NCI-H69 (cell line): ENCODE measurements around the gene CALML3.
"Not testable (repeated sequence)": the region's sequence is repeated elsewhere in the genome, so short reads cannot be mapped to it uniquely, and the experiment has no call there.

Source experiments
- DNase-seq: peaks from one replicate; lab custom pipeline; 2025; lab: John Stamatoyannopoulos, UW

Gene CALML3

DNA sequence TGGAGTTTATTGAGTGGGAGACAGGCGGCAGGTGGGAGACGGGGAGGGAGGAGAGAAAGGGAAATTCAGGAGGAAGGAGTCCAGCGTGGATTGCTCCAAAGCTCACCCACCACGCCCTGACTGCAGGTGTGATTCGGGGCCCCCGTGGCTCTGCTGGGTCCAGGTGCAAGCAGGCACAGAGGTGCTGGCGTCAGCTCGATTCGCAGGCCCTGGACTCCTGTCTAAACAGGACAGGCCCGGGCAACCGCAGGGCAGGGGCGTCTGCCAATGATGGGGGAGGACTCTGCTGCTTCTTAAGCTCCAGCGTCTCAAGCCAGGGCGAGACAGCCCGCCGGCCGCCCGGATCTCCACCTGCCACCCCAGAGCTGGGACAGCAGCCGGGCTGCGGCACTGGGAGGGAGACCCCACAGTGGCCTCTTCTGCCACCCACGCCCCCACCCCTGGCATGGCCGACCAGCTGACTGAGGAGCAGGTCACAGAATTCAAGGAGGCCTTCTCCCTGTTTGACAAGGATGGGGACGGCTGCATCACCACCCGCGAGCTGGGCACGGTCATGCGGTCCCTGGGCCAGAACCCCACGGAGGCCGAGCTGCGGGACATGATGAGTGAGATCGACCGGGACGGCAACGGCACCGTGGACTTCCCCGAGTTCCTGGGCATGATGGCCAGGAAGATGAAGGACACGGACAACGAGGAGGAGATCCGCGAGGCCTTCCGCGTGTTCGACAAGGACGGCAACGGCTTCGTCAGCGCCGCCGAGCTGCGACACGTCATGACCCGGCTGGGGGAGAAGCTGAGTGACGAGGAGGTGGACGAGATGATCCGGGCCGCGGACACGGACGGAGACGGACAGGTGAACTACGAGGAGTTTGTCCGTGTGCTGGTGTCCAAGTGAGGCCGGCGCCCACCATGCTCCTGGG is at the start of gene CALML3:
Gene CALML3 (plus strand): TSS at position 321 of the 920 bp plus-strand sequence. CDS start 125 bp downstream, at position 446.
- DNase-seq: no peak

DNA sequence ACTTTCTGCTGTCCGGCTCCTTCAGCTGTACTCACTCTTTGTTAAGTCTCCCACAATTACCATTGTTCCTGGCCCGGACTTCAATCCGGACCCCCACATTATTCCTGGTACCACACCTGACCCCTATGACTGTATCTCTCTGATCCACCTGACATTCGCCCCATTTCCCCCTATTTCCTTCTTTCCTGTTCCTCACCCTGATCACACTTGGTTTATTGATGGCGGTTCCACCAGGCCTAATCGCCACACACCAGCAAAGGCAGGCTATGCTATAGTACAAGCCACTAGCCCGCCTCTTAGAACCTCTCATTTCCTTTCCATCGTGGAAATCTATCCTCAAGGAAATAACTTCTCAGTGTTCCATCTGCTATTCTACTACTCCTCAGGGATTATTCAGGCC is 49.7 kb upstream of the CALML3 start:
- not testable (repeated sequence) for DNase-seq

DNA sequence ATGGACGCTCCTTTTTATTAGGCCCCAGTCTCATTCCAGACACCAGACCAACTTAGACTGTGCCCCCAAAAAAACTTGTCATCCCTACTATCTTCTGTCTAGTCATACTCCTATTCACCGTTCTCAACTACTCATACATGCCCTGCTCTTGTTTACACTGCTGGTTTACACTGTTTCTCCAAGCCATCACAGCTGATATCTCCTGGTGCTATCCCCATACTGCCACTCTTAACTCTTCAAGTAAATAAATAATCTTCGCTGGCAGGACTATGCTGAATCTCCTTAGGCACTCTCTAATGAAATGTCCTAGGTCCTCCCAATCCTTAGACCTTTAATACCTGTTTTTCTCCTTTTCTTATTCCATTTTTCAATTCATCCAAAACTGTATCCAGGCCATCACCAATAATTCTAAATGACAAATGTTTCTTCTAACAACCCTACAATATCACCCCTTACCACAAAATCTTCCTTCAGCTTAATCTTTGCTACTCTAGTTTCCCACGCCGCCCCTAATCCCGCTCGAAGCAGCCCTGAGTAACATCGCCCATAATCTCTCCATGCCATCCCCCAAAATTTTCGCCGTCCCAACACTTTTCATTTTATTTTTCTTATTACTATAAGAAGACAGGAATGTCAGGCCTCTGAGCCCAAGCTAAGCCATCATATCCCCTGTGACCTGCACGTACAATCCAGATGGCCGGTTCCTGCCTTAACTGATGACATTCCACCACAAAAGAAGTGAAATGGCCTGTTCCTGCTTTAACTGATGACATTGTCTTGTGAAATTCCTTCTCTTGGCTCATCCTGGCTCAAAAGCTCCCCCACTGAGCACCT is 48.6 kb upstream of the CALML3 start:
- not testable (repeated sequence) for DNase-seq

DNA sequence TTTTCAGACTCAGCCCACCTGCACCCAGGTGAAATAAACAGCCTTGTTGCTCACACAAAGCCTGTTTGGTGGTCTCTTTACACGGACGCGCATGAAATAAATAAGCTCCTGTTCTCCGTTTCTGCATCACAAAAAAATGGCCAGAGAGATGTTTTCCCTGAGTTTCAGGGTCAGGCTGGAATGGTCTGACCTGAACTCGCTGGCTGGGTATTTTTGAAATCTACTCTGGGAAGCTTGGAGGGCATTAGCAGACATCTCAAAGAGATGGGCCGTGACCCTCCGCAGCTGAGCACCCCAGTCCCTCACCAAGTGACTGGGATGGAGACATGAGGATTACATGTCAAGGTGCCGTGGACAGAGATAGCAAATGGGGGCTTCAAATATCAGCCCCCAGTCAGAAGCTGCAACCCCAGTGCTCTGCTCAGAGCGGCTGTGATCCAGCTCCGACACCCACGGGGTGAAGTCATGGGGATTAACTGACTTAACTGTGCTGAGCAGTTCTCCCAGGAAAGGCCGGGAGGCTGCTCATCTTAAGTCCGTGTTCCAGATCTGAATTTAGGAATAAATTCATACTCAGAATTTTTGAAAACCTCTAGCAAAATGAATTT is 47.7 kb upstream of the CALML3 start:
- DNase-seq: no peak

DNA sequence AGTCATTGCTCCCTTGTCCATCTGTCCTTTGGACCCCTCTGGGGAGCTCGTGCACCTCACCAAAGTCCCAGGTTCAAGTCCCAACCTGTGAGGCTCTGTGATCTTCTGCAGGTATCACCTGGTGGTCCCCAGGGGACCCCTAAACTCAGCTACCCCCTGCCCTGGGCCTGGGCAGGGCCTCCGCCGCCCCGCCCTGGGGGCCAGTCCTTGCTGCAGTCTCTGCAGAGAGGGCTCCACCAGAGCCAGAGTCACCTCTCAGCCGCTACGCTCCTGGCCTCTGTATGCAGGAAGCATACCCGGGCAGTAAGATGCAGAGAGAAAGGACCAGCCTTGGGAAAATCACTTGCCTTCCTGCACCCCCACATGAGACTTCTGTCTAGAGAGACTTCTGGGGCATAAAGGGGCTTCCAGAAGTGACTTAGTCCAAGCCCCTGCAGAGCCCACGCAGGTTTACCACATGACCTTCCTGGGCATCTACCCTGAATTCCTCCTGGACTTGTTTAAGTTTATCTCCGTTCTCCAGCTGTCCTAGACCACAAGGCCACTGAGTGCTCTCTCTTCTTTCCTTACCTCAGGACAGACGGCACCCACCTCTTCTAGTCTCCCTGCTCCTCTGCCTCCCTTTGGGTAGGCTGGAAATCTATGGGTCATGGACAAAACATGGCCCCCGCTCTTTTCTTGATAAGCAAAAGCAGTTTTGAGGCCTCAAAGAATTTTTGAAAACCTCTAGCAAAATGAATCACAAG is 46.6 kb upstream of the CALML3 start:
- DNase-seq: no peak

DNA sequence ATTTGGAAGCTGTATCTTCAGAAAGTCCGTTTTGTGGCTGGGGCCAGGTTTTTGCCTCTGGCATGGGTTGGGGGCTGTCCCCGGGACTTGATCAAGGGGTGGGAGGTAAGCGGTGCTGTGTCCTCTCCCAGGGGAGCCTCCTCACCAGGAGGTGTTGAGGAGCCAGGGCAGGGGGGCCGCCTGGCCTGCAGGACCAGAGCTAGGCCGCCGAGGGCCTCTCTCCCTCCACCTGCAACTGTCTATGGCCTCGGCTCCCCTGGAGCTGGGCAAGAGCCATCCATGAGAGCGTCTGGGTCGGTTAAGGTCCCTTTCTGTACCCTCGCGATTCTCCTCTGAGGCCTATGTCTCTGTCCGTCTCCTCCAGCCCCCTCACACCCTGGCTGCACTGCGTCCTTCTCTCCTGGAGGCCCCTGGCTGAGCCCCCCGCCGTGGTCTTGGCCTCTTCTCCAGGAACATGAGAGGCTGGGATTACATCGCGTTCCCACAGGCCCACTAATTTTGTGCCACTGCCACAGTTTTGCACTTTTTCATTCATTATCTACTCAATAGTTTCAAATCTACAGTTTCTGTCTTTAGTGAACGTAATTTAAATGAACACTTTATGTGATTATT is 46.0 kb upstream of the CALML3 start:
- no peak for DNase-seq

DNA sequence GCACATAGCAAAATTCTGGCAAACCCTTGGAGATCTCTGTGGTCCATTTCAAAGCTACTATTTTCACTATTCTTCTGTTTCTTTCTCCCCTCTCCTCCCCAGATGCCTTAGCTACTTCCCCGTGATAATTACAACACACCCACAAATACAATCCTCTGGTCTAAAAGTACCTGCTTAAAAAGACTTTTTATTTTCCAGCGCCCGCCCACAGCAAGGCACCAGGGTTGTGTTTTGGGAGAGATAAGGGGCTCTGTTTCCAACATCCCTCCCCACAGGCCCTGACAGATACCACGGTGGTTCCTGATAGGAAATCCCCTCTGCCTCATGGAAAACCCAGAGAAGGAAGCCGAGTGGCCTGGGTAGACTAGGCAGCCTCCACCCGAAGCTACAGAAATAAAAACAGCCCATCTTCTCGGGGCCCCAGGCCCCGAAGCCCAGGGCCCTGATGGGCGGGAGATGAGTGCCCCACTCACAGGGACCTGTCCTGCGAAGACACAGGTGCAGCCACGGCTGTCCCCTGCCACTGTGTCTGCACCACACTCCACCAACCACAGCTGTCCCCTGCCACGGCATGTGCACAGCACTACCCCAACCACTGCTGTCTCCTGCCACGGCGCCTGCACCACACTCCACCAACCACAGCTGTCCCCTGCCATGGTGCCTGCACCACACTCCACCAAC is 45.1 kb upstream of the CALML3 start:
- no peak for DNase-seq

DNA sequence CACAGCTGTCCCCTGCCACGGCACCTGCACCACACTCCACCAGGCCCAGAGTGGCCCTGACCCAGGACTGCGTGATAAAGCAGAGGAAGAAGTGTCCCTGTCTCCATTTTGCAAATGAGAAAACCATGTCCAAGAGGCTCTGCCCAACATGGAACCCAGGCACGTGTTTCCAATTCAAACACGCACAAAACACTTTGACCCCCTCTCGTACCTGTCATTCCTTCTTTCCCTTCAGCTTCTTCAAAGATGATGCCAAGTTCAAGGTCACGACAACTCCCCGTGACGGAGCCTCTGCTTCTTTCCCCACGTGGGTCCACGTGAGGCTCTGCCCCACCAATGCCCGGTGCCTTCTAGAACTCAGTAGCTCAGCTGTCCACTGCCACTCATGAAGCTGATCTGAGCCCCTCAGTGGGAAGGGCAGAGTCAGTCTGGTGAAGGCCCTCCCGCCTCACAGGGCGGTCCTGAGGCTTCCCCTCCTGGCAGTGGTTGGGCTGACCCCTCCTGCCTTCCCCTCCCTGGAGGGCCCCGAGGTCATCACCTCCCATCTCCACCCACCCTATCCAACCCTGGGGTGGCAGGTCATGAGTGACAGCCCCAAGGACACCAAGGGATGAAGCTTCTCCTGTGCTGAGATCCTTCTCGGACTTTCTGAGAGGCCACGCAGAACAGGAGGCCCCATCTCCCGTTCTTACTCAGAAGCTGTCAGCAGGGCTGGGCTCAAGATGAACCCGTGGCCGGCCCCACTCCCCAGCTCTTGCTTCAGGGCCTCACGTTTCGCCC is 44.4 kb upstream of the CALML3 start:
- no peak for DNase-seq

DNA sequence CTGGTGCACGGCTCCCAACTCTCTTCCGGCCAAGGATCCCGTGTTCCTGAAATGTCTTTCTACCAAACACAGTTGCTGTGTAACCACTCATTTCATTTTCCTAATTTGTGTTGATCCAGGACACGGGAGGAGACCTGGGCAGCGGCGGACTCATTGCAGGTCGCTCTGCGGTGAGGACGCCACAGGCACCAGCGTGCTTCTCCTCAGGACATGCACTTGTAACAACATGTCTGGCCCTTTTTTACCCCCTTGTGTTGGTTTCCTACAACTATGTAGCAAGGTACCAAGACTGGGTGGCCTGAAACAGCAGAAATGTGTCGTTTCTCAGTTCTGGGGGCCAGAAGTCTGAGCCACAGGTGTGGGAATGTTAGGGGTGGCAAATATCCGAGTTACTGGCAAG is 43.6 kb upstream of the CALML3 start:
- no peak for DNase-seq

DNA sequence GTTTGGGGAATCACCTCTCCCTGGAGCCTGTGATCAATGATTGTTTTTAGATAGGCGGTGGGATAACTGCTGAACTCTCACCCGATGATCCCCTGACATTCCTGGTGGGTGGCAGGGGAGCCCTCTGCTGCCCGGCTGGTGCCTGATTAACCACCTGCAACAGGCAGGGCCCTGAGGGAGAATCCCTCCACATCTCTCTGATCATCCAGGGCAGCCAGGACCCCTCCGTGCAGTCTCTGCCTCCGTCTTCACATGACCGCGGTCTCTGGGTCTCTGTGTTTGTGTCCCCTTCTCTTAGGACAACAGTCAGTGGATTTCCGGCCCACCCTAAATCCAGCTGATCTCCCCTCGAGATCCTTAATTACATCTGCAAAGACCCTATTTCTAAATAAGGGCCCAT is 42.7 kb upstream of the CALML3 start:
- no peak for DNase-seq

DNA sequence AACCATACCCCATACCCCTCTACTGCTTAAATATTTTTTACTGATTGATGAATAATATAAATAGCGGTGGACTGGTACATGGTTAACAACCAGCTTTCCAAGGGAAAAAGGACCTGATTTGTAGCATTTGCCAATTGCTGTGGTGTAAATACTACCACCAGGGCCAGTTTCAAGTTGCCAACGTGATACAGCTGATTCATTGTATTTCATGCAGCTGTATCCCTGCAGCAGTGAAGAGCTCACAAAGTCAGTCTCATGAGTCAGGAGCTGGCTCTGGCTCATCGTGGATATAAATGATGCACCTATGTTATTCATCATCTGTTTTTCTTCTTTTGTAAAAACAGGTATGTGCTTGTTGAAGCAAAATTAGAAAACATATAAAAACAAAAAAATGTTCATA is 40.6 kb upstream of the CALML3 start:
- DNase-seq: no peak

DNA sequence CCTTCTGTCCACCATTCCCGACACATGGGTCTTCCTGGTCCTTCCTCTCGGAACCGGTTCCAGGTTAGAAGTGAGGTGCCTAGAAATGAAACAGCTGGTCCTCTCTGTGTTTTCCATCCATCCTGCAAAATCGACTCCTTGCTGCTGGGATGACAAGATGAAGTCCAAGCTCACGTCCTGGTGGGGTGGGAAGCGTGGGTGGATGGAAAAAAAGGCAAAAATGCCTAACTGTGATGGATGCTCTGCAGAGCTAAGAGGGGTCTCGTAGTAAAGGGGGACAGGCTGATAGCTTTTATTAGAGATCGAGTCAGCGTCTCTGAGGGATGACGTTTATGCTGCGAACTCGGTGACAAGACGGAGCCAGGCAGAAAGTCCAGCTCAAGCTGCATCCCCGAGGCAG is 39.5 kb upstream of the CALML3 start:
- no peak for DNase-seq

DNA sequence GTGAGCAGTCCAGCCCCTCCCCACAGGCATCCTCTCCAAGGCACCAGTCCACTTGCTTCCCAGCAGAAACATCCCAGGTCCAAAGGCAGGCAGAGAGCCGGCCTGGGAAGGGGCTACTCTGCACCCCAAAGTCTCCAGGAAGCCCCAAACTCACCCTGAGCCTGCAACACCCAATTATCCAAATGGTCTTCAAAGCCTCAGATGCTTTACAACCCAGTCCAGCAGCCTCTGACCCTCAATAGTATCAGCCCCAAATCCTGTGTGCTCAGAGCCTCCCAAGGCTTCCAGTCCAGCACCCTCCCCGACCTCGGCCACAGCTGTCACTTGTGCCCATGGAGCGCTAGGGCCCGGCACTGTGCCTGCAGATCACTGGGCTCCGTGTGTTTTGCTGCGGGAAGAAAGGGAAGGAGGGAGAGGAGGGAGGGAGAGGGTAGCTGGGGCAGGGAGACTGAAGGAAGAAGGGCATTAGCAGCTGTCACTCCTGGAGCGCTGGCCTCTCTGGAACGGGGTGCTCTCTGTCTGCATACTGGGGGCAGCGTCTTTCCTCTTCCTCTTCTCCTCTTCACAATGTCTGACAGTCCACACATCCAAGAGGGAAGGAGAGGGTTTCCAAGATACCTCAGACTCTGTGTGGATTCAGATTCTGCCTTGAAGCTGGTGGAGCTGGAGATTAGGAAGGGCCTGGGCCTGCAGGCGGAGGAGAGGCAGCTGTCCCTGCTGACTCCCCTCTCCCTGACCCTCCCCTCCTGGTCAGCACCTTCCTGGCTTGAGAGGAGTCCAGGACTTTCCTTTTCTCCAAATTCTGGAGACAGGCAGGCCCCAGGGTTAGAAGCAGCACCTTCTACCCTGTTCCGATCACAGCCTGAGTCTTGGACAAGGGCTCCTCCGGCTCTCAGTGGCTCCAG is 38.6 kb upstream of the CALML3 start:
- no peak for DNase-seq

DNA sequence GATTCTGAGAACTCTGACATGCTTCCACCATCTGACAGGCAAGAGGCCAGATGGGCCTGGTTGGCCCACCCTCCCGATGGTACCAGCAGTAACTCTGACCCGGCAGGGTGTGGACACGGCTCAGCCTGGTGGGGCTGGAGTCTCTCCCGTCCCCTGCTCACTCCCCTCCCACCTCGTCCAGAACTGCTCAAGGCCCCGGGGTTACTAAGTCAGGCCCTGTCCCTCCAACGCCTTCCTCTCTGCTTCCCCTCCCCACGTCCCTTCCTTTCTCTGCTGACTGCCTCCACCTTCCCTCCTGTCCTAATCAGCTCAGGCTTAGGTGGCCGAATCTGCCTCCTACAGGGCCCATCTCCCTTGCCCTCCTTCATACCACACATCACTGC is 37.9 kb upstream of the CALML3 start:
- no peak for DNase-seq

DNA sequence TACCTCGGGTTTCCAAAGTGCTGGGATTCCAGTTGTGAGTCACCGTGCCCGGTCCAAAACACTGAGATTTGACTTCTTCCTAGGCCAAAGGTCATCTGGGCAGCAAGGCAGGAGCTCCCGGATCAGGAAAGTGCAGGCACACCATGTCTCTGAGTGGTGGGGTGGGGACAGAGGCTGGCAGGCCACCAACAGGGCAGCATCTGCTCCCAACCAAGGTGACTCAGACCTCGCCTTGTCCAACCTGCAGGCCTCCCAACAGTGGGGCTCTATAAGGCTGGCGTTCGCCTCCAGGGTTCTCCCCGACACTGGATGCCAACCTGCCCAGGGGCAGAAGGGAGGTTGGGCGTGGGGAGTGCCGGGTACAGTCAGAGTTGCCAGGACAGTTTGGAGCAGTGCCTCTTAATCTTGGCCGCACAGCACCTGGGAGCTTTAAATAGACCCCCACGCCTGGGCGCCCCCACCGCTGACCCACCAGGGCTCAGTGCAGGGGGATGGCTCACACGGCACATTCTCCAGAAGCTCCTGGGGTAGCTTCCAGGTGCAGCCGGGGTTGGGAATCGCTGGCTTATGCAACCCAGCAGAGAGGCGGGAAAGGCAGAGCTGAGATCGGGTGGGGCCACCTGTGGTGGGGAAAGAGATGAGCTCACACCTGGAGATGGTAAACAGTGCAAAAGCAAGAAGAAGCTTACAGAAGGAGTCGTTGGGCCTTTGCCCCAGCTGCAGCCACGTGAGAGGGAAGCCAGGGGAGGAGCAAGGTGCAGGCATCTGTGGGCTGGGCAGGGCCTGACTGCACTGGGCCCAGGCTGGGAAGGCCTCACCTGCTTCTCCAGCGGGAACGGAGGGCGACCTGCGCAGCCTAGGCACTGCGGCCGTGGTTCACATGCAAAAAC is 36.2 kb upstream of the CALML3 start:
- peak; percentile 81 for DNase-seq

DNA sequence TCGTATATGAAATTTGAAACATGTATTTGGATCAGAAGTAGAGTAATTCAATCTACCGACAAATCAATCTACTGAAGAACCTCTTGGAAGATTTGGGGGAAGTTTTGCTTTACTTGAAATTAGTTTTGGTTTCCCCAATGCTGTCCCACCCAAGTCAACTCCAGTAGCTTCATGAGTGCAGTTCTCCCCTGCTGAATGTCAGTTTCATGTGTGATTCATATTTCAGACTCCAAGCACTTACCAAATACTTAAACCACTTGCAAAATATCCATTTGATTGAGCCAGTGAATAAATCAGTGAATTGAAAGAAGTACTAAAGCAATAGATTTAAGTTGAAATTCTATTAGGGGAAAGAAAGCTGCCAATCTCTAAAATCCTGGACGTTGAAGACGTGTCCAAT is 34.7 kb upstream of the CALML3 start:
- no peak for DNase-seq

DNA sequence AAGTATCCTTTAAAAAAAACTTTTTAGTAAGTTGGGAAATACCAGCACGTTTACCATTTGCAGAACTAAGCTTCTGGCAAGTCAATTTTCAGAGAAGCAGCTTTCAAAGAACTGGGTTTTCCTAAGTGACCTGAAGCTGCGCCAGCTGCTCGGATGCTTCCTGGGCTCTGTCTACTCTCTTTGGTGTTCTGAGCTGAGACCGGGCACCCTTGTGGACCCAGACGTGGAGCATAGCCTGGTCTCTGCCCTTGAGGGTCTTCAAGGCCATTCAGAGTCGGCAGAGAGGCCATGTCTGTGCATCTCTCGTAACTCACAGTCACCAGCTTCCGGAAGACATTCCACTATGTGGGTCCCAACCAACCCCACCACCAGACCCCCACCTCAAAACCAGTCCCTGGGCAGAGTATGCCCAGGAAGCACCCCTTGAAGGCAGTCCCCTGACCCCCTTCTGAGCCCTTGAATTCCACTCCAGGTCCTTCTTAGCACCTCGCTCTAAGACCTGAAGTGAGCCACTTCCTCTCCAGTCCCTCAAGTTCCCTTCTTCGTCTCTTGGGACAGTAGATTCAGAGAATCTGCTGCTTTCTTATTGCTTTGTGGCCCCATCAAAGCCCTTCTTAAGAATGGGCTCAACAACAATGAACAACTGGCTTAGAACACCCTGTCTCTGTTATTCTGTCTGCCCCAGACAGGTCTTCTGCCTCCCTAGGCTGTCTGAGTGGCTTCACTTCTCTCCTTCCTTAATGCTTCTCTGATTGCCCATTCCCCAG is 33.9 kb upstream of the CALML3 start:
- no peak for DNase-seq
